ENCODE measurements around the gene GDPD5.

GDPD5 gene

GRCh38 chr11:75558939-75559843, 33.5 kb upstream of the GDPD5 start:
- no peak for DNase-seq

- DNase-seq: peak; percentile 53
Observed at GRCh38 chr11:75557666-75558494, 32.1 kb upstream of the GDPD5 start.

GRCh38 chr11:75556275-75556674, 30.5 kb upstream of the GDPD5 start:
- no peak for DNase-seq

- no peak for DNase-seq
Observed at GRCh38 chr11:75555079-75555811, 29.5 kb upstream of the GDPD5 start.

- peak; percentile 82 for DNase-seq
Observed at GRCh38 chr11:75554258-75555022, 28.7 kb upstream of the GDPD5 start.

GRCh38 chr11:75553889-75554257, 28.1 kb upstream of the GDPD5 start:
- DNase-seq: no peak

- DNase-seq: no peak
Observed at GRCh38 chr11:75553182-75553581, 27.4 kb upstream of the GDPD5 start.

- DNase-seq: no peak
Observed at GRCh38 chr11:75549370-75549958, 23.7 kb upstream of the GDPD5 start.

- no peak for DNase-seq
Observed at GRCh38 chr11:75548595-75549272, 23.0 kb upstream of the GDPD5 start.

- peak; percentile 16 for DNase-seq
Observed at GRCh38 chr11:75547617-75548058, 21.9 kb upstream of the GDPD5 start.

GRCh38 chr11:75547177-75547576, 21.4 kb upstream of the GDPD5 start:
- no peak for DNase-seq

GRCh38 chr11:75543806-75544205, 18.1 kb upstream of the GDPD5 start:
- DNase-seq: no peak

GRCh38 chr11:75542088-75542438, 16.3 kb upstream of the GDPD5 start:
- no peak for DNase-seq

GRCh38 chr11:75541193-75542087, 15.7 kb upstream of the GDPD5 start:
- no peak for DNase-seq

GRCh38 chr11:75539459-75540334, 14.0 kb upstream of the GDPD5 start:
- no peak for DNase-seq

GRCh38 chr11:75538150-75538942, 12.6 kb upstream of the GDPD5 start:
- DNase-seq: no peak

GRCh38 chr11:75537740-75538139, 12.0 kb upstream of the GDPD5 start:
- no peak for DNase-seq
